ENCODE results near the gene C14orf180.

Gene C14orf180

GRCh38 chr14:104609666-104610065 is 30.1 kb downstream of the C14orf180 start:
- TF ChIP-seq, protein P1, sequence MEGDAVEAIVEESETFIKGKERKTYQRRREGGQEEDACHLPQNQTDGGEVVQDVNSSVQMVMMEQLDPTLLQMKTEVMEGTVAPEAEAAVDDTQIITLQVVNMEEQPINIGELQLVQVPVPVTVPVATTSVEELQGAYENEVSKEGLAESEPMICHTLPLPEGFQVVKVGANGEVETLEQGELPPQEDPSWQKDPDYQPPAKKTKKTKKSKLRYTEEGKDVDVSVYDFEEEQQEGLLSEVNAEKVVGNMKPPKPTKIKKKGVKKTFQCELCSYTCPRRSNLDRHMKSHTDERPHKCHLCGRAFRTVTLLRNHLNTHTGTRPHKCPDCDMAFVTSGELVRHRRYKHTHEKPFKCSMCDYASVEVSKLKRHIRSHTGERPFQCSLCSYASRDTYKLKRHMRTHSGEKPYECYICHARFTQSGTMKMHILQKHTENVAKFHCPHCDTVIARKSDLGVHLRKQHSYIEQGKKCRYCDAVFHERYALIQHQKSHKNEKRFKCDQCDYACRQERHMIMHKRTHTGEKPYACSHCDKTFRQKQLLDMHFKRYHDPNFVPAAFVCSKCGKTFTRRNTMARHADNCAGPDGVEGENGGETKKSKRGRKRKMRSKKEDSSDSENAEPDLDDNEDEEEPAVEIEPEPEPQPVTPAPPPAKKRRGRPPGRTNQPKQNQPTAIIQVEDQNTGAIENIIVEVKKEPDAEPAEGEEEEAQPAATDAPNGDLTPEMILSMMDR (IDR thresholded peaks at IDR 0.05; ENCODE audit: insufficient read depth, low read length, missing control alignments), result no peak
- no peak overlapping the region for H3K4me3 ChIP-seq (ENCODE audit: low read depth, low read length)
- no peak for DNase-seq (ENCODE audit: low read depth, low spot score)
- CTCF ChIA-PET, result no interaction called here
- POLR2A ChIA-PET, result no interaction called here

GRCh38 chr14:104610749-104611310 is 31.3 kb downstream of the C14orf180 start:
- no peak for DNase-seq (ENCODE audit: low read depth, low spot score)
- TF ChIP-seq, protein P1 (IDR thresholded peaks at IDR 0.05; ENCODE audit: insufficient read depth, low read length, missing control alignments), result no peak
- no peak overlapping the region for H3K4me3 ChIP-seq (ENCODE audit: low read depth, low read length)
- ChIA-PET CTCF (no interaction called here), POLR2A (no interaction called here)

GRCh38 chr14:104611881-104612280 is 32.3 kb downstream of the C14orf180 start:
- POLR2A ChIA-PET, result no interaction called here
- TF ChIP-seq, protein P1 (IDR thresholded peaks at IDR 0.05; ENCODE audit: insufficient read depth, low read length, missing control alignments), result no peak
- no peak overlapping the region for H3K4me3 ChIP-seq (ENCODE audit: low read depth, low read length)
- no peak for DNase-seq (ENCODE audit: low read depth, low spot score)
- CTCF ChIA-PET, result no interaction called here

DNA sequence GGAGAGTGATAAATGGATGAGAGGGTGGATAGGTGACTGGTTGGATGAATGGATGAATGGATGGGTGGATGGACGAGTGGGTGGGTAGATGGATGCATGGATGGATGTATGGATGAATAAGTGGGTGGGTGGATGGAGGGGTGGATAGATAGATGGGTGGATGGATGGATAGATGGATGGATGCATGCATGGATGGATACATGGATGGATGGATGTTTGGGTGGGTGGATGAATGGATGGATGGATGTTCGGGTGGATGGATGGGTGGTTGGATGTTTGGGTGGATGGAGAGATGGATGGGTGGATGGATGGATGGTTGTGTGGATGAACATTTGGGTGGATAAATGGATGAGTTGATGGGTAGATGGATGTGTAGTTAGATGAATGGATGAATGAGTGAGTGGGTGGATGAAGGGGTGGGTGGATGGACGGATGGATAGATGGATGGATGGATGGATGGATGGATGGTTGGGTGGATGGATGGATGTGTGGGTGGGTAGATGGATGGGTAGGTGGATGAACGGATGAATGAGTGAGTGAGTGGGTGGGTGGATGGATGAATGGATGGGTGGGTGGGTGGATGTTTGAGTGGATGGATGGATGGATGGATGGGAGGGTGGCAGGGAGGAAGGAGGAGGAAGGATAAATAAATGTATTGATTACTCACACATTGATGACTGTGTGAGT is 34.7 kb downstream of the C14orf180 start:
- no peak overlapping the region for H3K4me3 ChIP-seq (ENCODE audit: low read depth, low read length)
- ChIA-PET CTCF (no interaction called here), POLR2A (no interaction called here)
- TF ChIP-seq, protein P1 (IDR thresholded peaks at IDR 0.05; ENCODE audit: insufficient read depth, low read length, missing control alignments), result no peak
- DNase-seq (ENCODE audit: low read depth, low spot score), result no peak

DNA sequence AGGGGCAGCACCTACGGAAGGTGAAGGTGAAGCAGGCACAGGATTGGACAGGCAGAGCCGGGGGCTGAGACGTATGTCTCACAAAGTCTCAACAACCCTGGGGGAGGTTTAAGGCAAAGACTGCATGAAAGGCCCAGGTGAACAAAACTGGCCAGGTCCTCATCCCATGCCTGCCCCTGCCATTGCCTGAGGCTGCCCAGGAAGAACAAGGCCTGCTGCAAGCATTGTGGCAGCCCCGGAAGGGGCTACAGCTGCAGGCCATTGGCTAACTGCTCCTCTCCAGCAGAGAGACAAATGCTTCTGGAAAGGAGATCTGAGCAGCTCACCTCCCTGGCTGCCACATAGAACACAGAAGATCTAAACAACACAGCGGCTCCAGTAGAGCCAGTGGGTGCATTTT is 45.4 kb downstream of the C14orf180 start:
- TF ChIP-seq, protein P1 (IDR thresholded peaks at IDR 0.05; ENCODE audit: insufficient read depth, low read length, missing control alignments), result no peak
- ChIA-PET POLR2A (no interaction called here), CTCF (no interaction called here)
- DNase-seq (ENCODE audit: low read depth, low spot score), result no peak
- H3K4me3 ChIP-seq (ENCODE audit: low read depth, low read length), result no peak overlapping the region

GRCh38 chr14:104632781-104633180 is 53.2 kb downstream of the C14orf180 start:
- ChIA-PET POLR2A (no interaction called here), CTCF (no interaction called here)
- DNase-seq (ENCODE audit: low read depth, low spot score), result no peak
- TF ChIP-seq, protein P1 (IDR thresholded peaks at IDR 0.05; ENCODE audit: insufficient read depth, low read length, missing control alignments), result no peak
- no peak overlapping the region for H3K4me3 ChIP-seq (ENCODE audit: low read depth, low read length)
